ENCODE measurements around the gene ARSG. TPM values are rescaled to one million over a fixed set of nuclear protein-coding genes. Genes with fewer than 3 reads are reported as not detected.
"Not testable (repeated sequence)": the region's sequence is repeated elsewhere in the genome, so short reads cannot be mapped to it uniquely, and the experiment has no call there.

Gene ARSG
- total RNA-seq, 1 donor from 2014 or later: 5.5 TPM

DNA sequence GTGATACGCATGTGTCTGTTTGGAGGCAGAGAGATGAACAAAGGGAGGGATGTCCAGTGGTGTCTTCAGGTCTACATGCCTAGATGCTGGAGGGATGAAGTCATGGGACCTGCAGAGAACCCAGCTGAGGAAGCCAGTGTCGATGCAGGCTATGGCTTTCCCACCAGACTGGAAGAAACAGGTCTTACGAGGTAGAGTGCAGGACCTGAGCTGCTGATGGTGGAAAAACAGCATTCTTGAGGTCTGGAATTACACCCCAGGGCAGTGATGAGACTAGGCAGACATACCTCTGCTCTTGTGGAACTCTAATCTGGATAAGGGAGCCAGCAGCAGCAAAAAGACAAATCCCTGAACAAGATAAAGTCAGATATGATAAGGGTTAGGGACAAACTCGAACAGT lies 37.4 kb downstream of the ARSG start:
- DNase-seq (ENCODE audit: low spot score): peak; percentile 78

DNA sequence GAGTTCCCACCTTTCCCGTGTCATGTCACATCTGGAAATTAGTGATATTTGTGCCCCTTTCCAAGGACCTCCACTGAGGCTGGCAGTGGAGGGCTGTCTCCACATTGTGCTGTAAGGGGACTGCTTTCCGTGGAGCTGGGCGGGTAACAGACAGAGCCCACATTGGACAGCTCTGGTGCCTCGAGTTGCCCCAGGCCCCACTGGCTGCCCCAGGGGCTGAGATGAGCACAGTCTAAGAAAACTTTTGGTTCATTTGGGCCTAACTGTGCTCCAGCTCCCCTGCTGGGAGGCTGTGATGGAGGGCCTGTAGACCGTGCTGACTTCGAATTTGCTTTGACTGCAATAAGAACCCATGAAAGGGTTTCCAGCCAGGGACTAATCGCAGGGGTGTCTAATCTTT lies 38.0 kb downstream of the ARSG start:
- no peak for DNase-seq (ENCODE audit: low spot score)

- DNase-seq (ENCODE audit: low spot score): not testable (repeated sequence)
Observed at GRCh38 chr17:68331932-68332331, 40.6 kb downstream of the ARSG start.

DNA sequence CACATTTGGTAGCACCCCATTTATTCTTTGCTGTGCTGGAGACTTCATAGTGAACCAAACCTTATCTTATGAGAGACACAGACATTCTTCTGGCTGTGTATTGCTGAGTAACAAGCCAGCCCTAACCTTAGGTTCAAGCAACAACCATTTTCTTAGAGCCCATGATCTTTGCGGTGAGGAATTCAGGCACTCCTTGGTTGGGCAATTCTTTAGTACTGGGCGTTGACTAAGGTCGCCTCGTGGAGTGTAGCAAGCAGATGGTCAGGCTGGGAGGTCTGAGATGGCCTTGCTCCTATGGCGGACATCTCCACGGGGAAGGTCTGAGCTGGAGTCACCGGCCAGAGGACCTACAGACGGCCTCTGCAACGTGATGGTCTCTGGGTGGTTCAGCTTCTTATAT lies 43.1 kb downstream of the ARSG start:
- DNase-seq (ENCODE audit: low spot score): no peak

GRCh38 chr17:68341482-68341881 lies 50.2 kb downstream of the ARSG start:
- no peak for DNase-seq (ENCODE audit: low spot score)

DNA sequence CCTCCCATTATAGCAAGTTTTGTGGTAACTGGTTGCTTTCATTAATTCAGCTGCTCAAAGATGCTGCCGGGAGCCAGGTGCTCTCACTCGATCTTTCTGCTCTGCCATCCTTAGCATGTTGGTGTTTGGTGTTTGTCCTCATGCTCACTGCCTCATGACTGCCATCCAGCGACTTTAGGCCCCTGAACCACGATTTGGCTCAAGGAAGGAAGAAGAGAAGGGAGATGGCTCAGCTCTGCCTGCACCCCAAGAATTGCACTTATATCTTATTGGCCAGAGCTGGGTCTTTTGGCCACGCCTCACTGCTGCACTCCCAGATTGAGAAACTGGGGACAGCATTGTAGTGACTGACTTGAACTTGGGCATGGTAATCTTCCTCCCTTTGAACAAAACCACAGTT lies 52.7 kb downstream of the ARSG start:
- no peak for DNase-seq (ENCODE audit: low spot score)

GRCh38 chr17:68344701-68345136 lies 53.4 kb downstream of the ARSG start:
- no peak for DNase-seq (ENCODE audit: low spot score)

GRCh38 chr17:68346448-68346847 lies 55.2 kb downstream of the ARSG start:
- DNase-seq (ENCODE audit: low spot score): no peak

GRCh38 chr17:68347380-68347779 lies 56.1 kb downstream of the ARSG start:
- no peak for DNase-seq (ENCODE audit: low spot score)

GRCh38 chr17:68349157-68349556 lies 57.9 kb downstream of the ARSG start:
- DNase-seq (ENCODE audit: low spot score): no peak

GRCh38 chr17:68351395-68351794 lies 60.1 kb downstream of the ARSG start:
- DNase-seq (ENCODE audit: low spot score): no peak

GRCh38 chr17:68352041-68352440 lies 60.7 kb downstream of the ARSG start:
- DNase-seq (ENCODE audit: low spot score): no peak

DNA sequence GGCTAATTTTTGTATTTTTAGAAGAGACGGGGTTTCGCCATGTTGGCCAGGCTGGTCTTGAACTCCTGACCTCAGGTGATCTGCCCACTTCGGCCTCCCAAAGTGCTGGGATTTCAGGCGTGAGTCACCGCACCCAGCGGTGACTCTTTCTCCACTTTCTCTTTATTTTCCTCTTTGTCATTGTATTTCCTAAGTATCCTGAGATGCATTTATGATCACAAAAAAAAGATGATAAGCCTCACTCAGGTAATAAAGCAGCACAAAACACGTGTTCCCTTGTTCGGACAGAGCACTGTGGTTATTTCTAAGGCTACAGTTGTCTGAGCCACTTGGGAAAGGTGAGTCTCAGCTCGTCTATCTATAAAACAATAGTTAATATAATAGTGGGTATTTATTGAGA lies 61.4 kb downstream of the ARSG start:
- DNase-seq (ENCODE audit: low spot score): not testable (repeated sequence)

GRCh38 chr17:68353111-68353521 lies 61.8 kb downstream of the ARSG start:
- DNase-seq (ENCODE audit: low spot score): no peak

DNA sequence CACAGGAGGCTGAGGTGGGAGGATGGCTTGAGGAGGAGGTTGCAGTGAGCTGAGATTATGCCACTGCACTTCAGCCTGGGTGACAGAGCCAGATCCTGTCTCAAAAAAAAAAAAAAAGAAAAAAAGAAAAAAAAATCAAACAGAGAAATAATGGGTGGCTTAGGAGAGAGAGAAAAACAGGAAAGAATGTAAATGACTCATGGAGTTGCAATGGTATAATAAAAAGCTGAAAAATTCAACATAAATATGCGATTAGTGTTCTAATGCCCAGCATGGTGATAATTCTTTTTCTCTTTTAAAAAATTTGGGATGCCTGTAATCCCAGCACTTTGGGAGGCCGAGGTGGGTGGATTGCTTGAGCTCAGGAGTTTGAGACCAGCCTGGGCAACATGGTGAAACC lies 63.0 kb downstream of the ARSG start:
- DNase-seq (ENCODE audit: low spot score): not testable (repeated sequence)

DNA sequence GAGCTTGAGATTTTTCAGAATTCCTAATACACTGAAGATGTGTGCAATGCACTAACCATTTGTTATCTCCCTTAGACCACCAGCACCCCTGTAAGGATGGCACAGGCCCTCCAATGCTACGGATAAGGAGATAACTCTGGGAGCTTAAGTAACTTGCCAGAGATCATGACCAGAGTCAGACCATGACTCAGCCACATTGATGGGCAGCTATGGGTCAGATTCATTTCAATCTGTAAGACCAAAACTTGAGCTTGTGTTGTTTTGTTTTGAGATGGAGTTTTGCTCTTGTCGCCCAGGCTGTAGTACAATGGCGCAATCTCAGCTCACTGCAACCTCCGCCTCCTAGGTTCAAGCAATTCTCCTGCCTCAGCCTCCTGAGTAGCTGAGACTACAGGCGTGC lies 63.8 kb downstream of the ARSG start:
- DNase-seq (ENCODE audit: low spot score): not testable (repeated sequence)

- DNase-seq (ENCODE audit: low spot score): no peak
Observed at GRCh38 chr17:68356520-68356919, 65.2 kb downstream of the ARSG start.

DNA sequence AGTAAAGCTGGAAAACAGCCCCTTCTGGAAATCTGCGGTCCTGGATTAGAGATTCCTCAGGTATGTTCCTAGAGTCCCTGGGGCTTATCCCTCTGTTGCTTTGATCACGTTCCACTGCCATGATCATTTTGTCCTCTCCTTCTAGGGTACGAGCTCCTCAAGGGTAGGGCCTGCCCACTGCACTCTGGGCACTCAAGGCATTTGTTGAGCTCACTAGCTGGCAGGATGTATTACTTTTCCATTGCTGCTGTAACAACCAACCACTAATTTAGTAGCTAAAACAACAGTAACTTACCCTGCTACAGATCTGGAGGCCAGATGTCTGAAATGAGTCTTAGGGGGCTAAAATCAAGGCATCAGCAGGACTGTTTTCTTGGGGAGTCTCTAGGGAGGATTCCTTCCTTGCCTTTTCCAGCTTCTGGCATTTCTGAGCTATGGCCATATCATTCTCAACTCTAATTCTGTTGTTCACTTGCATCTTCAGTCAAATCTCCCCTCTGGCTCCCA lies 65.7 kb downstream of the ARSG start:
- no peak for DNase-seq (ENCODE audit: low spot score)

GRCh38 chr17:68357886-68358285 lies 66.6 kb downstream of the ARSG start:
- no peak for DNase-seq (ENCODE audit: low spot score)

DNA sequence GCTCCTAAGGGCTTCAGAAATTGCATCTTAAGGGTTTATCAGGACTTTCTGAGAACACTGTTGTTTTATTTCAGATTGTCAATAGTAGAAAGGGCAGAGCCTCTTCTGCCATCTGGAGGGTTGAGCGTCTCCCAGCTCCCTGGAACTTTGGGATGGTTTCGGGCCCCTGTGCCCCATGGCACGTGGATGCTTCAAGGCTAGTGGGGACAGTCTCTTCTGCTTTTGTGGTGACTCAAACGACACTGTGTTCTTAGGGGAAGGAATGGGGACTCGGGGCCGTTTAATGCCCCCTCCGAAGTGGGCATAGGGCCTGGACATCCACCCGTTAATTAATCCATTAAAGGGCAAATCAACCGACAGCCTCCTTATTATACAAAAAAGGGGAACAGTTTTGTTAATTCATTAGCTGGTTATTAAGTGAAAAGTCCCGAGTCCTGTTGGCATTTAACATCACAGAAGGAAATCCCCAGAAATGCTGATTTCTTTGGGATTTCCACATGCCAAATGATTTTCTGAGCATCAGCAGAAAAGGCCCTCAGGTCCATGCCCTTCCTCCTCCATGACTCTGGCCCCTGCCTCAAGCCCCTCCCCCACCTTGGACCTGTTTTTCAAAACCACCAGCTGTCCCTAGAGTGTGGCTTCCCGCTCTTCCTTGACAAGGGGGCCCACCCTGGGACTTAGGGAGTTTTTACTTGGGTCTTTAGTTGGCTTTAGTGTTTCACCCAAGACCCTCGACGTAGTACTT lies 68.7 kb downstream of the ARSG start:
- no peak for DNase-seq (ENCODE audit: low spot score)

- no peak for DNase-seq (ENCODE audit: low spot score)
Observed at GRCh38 chr17:68365469-68365868, 74.2 kb downstream of the ARSG start.

- DNase-seq (ENCODE audit: low spot score): no peak
Observed at GRCh38 chr17:68368387-68368786, 77.1 kb downstream of the ARSG start.

DNA sequence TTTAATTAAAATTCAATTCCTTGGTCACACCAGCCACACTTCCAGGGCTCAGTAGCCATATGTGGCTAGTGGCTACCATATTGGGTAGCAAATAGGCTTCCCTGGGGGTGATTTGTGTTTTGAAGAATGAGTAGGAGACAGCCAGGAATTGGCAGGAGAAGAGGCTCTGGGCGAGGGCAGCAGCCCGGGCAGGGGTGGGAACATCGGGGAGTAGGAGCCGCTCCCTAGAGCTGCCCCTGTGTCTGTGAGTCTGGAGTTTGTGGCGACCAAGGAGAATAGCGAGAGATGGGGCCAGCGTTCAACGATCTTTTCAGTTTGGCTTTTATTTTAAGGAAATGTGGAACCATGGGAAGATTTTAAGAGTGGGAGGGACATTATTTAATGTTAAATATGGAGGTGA lies 84.3 kb downstream of the ARSG start:
- no peak for DNase-seq (ENCODE audit: low spot score)

- DNase-seq (ENCODE audit: low spot score): not testable (repeated sequence)
Observed at GRCh38 chr17:68376178-68376577, 84.9 kb downstream of the ARSG start.
